ENCODE data around the gene WNK2.

- TF ChIP-seq, protein P1, sequence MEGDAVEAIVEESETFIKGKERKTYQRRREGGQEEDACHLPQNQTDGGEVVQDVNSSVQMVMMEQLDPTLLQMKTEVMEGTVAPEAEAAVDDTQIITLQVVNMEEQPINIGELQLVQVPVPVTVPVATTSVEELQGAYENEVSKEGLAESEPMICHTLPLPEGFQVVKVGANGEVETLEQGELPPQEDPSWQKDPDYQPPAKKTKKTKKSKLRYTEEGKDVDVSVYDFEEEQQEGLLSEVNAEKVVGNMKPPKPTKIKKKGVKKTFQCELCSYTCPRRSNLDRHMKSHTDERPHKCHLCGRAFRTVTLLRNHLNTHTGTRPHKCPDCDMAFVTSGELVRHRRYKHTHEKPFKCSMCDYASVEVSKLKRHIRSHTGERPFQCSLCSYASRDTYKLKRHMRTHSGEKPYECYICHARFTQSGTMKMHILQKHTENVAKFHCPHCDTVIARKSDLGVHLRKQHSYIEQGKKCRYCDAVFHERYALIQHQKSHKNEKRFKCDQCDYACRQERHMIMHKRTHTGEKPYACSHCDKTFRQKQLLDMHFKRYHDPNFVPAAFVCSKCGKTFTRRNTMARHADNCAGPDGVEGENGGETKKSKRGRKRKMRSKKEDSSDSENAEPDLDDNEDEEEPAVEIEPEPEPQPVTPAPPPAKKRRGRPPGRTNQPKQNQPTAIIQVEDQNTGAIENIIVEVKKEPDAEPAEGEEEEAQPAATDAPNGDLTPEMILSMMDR (IDR thresholded peaks at IDR 0.05) = no peak
- no peak for TF ChIP-seq POLR2A (IDR thresholded peaks at IDR 0.05)
These were observed 13.4 kb upstream of the WNK2 start for GRCh38 chr9:93170571-93170970.
